Measurements from ENCODE around the gene ERGIC1. TPM values are rescaled to one million over a fixed set of nuclear protein-coding genes. Genes with fewer than 3 reads are reported as not detected.

The ERGIC1 gene
- total RNA-seq, 1 donor from 2014 or later, result 184 TPM

DNA sequence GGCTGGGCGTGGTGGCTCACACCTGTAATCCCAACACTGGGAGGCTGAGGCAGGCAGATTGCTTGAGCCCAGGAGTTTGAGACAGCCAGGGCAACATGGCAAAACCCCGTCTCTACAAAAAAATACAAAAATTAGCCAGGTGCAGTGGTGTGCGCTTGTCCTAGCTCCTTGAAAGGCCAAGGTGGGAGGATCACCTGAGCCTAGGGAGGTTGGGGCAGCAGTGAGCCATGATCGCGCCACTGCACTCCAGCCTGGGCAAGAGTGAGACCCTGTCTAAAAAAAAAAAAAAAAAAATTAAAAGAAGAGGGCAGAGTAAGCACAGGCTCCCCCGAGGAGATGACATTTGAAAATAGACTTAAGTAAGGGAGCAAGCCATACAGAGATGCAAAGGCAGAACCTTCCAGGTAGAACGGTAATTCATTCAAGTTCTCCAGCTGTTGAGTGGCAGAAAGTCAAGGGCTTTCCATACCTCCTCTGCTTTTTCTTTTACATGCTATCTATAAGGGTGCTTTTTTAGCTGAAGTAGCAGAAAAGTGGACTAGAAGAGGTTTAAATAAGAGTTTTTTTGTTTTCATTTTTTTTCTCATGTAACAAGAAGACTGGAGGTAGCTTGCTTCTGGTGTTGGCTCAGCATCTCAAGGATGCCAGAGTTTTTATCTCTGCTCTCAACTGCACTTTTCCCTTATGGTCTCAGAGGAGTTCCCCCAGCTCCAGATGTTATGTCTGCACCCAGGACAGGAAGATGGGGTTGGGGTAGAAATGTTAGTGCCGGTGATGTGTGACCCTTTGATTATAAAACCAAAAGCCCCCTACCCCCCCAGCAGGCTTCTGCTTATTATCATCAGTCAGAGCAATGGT is 40.8 kb downstream of the ERGIC1 start:
- peaks cover 34 to 69% of the 10 kb centered on the region in 2 donors for H3K4me1 ChIP-seq
- H3K9me3 ChIP-seq, result no peaks in the 10 kb centered on the region
- no peak for DNase-seq (ENCODE audit: low spot score in 2 of 2)
- TF ChIP-seq, protein P1, sequence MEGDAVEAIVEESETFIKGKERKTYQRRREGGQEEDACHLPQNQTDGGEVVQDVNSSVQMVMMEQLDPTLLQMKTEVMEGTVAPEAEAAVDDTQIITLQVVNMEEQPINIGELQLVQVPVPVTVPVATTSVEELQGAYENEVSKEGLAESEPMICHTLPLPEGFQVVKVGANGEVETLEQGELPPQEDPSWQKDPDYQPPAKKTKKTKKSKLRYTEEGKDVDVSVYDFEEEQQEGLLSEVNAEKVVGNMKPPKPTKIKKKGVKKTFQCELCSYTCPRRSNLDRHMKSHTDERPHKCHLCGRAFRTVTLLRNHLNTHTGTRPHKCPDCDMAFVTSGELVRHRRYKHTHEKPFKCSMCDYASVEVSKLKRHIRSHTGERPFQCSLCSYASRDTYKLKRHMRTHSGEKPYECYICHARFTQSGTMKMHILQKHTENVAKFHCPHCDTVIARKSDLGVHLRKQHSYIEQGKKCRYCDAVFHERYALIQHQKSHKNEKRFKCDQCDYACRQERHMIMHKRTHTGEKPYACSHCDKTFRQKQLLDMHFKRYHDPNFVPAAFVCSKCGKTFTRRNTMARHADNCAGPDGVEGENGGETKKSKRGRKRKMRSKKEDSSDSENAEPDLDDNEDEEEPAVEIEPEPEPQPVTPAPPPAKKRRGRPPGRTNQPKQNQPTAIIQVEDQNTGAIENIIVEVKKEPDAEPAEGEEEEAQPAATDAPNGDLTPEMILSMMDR (IDR thresholded peaks at IDR 0.05), result no peak
- H3K27ac ChIP-seq, result peak overlapping the region; percentile 99
- H3K36me3 ChIP-seq, result no peaks in the 10 kb centered on the region
- no peak overlapping the region for H3K4me3 ChIP-seq
- intact Hi-C loops (cut with DNase I), result loop anchor here (5.0 kb wide), 1 partner anchor 143 kb away; no protein-coding TSS in a partner anchor
- no peaks in the 10 kb centered on the region for H3K27me3 ChIP-seq

GRCh38 chr5:172875505-172876279 is 41.6 kb downstream of the ERGIC1 start:
- Histone ChIP-seq H3K27ac (peak overlapping the region; percentile 99), H3K9me3 (no peaks in the 10 kb centered on the region), H3K36me3 (no peaks in the 10 kb centered on the region), H3K4me1 (peaks cover 32 to 68% of the 10 kb centered on the region in 2 donors), H3K4me3 (no peak overlapping the region), H3K27me3 (no peaks in the 10 kb centered on the region)
- intact Hi-C loops (cut with DNase I), result no loop called here
- DNase-seq (ENCODE audit: low spot score in 2 of 2), result no peak
- TF ChIP-seq, protein P1 (IDR thresholded peaks at IDR 0.05), result no peak

GRCh38 chr5:172876578-172876977 is 42.5 kb downstream of the ERGIC1 start:
- Histone ChIP-seq H3K4me1 (peaks cover 23 to 59% of the 10 kb centered on the region in 2 donors), H3K27me3 (no peaks in the 10 kb centered on the region), H3K4me3 (no peak overlapping the region), H3K36me3 (no peaks in the 10 kb centered on the region), H3K9me3 (no peaks in the 10 kb centered on the region), H3K27ac (peak overlapping the region; percentile 99)
- intact Hi-C loops (cut with DNase I), result no loop called here
- DNase-seq (ENCODE audit: low spot score in 2 of 2), result no peak
- TF ChIP-seq, protein P1 (IDR thresholded peaks at IDR 0.05), result no peak

DNA sequence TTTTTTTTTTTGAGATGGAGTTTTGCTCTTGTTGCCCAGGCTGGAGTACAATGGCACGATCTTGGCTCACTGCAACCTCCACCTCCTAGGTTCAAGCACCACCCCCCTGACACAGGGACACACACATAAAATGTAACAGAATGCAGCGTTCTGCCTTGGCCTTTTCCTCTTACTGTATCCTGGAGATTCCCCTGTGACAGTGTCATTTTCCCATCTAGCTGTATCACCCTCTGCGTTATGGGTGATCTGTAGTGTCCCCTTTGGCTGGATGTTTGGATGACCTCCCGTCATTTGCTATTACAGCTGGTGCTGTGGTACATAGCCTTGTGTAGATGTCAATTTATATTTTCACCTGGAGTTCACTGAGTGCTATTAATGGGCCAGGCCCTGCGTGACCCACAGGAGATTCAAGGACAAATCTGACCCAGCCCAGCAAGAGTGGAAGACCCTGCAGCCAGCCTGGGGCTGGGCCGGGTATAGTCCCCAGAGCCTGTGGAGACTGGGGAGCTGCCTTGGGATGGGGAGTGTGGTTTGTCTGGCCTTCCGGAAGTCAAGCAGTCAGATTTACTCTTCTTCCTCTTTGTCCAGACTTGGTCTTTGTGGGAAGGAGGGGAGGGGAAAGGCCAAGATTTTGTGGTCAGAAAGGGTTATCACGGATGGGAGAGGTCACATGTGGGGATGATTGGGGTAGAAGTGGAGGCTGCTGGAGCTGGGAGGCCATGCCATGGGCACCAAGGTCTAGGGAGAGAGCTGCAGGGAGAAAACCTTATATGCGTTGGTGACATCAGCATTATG is 43.6 kb downstream of the ERGIC1 start:
- no peak for DNase-seq (ENCODE audit: low spot score in 2 of 2)
- Histone ChIP-seq H3K27ac (peak overlapping the region; percentile 99), H3K36me3 (no peaks in the 10 kb centered on the region), H3K27me3 (no peaks in the 10 kb centered on the region), H3K4me3 (no peak overlapping the region), H3K9me3 (no peaks in the 10 kb centered on the region), H3K4me1 (peaks cover 19 to 48% of the 10 kb centered on the region in 2 donors)
- intact Hi-C loops (cut with DNase I), result no loop called here
- TF ChIP-seq, protein P1 (IDR thresholded peaks at IDR 0.05), result no peak

DNA sequence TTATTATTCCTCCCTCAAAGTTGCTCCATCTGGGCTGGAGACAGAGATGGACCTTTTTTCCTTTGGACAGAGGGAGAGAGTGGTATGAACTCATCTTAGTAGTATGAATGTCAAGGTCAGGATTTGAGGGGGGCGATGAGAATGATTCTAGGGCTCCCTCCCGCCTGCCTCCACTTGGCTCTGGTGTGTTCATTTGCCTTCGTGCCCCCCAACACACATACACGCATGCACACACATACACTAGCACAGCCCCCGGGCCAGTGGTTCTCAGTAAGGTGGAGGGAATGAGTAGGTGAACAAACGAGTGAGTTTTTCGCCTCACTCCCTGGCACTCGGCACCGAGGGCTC is 44.5 kb downstream of the ERGIC1 start:
- intact Hi-C loops (cut with DNase I), result no loop called here
- peak overlapping the region; percentile 99 for H3K27ac ChIP-seq
- H3K4me3 ChIP-seq, result peak overlapping the region in 1 of 2 donors; percentile 22

More for the DNA sequence above, 44.5 kb downstream of the ERGIC1 start:
- Histone ChIP-seq H3K4me1 (peaks cover 15 to 41% of the 10 kb centered on the region in 2 donors), H3K36me3 (no peaks in the 10 kb centered on the region), H3K27me3 (no peaks in the 10 kb centered on the region), H3K9me3 (no peaks in the 10 kb centered on the region)
- TF ChIP-seq, protein P1 (IDR thresholded peaks at IDR 0.05), result no peak
- DNase-seq (ENCODE audit: low spot score in 2 of 2), result no peak
